Measurements from ENCODE around the gene PPP6C. TPM values are rescaled to one million over a fixed set of nuclear protein-coding genes. Genes with fewer than 3 reads are reported as not detected.

The PPP6C gene
- total and polyA plus RNA-seq, 2 experiments from 2014 or later, result 31.9 to 46.4 TPM

- TF ChIP-seq ZNF462 (CRISPR knock-in tag; IDR thresholded peaks at IDR 0.05), result no peak
- TF ChIP-seq ZNF114 (CRISPR knock-in tag; IDR thresholded peaks at IDR 0.05), result no peak
- TF ChIP-seq STAT1 (IDR thresholded peaks at IDR 0.05; ENCODE audit: unreplicated experiment), result no peak
Observed at GRCh38 chr9:125218621-125219020, 29.0 kb upstream of the PPP6C start (continued).

GRCh38 chr9:125214186-125214585, 24.6 kb upstream of the PPP6C start:
- Histone ChIP-seq H3F3A (replicated peaks; ENCODE audit: low read depth) (peaks cover 6% of the 10 kb centered on the region; the same call in 1 of the 2 replicates), H3K4me1 (ENCODE audit: insufficient read depth) (no peaks in the 10 kb centered on the region), H3K27me3 (ENCODE audit: insufficient read depth) (no peaks in the 10 kb centered on the region), H4K20me1 (replicated peaks; ENCODE audit: insufficient read depth) (no peaks in the 10 kb centered on the region; the same call in 1 of the 2 replicates), H3K79me2 (replicated peaks; ENCODE audit: insufficient read depth) (no peaks in the 10 kb centered on the region), H3K27ac (ENCODE audit: low read depth) (no peak overlapping the region), H3K36me3 (ENCODE audit: insufficient read depth) (peaks cover 9% of the 10 kb centered on the region; the same call in 1 of the 2 replicates), H3K4me3 (no peak overlapping the region), H3K4me2 (no peak overlapping the region), H3K9me2 (ENCODE audit: insufficient read depth) (no peaks in the 10 kb centered on the region), H2AFZ (no peak overlapping the region)
- no peak for DNase-seq (ENCODE audit: low spot score)
- Mint-ChIP-seq H3K9me3 (no peaks in the 10 kb centered on the region), H3K36me3 (ENCODE audit: low read depth) (peaks cover 46% of the 10 kb centered on the region), H3K27ac (no peak overlapping the region), H3K4me3 (no peak overlapping the region), H3K27me3 (ENCODE audit: insufficient read depth, low read depth, poor library complexity) (peaks cover 3% of the 10 kb centered on the region), H3K4me1 (no peaks in the 10 kb centered on the region)
- no peak for ATAC-seq
- TF ChIP-seq EZH2 (IDR thresholded peaks at IDR 0.05; ENCODE audit: low read depth, unreplicated experiment) (no peak), STAT1 (IDR thresholded peaks at IDR 0.05; ENCODE audit: unreplicated experiment) (no peak), ZNF331 (CRISPR knock-in tag; IDR thresholded peaks at IDR 0.05; ENCODE audit: low read depth) (no peak), ZNF114 (CRISPR knock-in tag; IDR thresholded peaks at IDR 0.05) (no peak), CTCF (conservative IDR thresholded peaks at IDR 0.05; ENCODE audit: low read depth in 2 of 2) (no peak), ETS1 (IDR thresholded peaks at IDR 0.05) (no peak), CREB1 (CRISPR knock-in tag; IDR thresholded peaks at IDR 0.05; ENCODE audit: low read depth) (no peak), REST (IDR thresholded peaks at IDR 0.05; ENCODE audit: unreplicated experiment) (no peak), JUNB (IDR thresholded peaks at IDR 0.05; ENCODE audit: unreplicated experiment) (no peak)
